Measurements from ENCODE around the gene SLC1A3.
A peak's percentile ranks its signal among the peaks of the same experiment; 100 is the strongest.

SLC1A3 gene

DNA sequence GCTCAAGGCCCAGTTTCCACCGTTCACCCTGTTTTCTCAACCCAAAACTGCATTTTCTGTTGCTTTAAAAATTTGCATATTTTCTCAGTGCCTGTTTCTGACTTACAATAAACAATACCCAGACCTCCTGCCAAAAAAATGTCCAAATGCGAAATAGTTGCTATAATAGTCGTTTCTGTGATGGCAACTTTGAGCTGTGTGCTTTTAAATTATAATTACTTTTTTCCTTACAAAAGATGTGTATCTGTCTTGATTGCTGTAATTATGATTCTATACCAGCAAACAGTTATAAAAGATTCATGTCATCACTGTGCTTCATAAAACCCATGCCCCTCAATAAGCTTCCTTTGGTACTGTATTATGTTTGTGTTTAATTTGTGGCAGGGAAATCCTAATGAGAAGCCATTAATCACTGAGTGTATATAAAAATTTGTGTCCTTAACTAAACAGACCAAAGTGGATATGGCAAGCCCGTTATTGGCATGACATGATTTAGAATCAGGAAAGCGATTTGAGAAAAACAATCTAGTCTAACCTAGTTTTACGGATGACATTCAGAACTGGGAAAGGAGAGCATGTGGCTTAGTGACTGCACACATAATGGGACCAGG lies 5.4 kb upstream of the SLC1A3 start:
- no peak for DNase-seq

DNA sequence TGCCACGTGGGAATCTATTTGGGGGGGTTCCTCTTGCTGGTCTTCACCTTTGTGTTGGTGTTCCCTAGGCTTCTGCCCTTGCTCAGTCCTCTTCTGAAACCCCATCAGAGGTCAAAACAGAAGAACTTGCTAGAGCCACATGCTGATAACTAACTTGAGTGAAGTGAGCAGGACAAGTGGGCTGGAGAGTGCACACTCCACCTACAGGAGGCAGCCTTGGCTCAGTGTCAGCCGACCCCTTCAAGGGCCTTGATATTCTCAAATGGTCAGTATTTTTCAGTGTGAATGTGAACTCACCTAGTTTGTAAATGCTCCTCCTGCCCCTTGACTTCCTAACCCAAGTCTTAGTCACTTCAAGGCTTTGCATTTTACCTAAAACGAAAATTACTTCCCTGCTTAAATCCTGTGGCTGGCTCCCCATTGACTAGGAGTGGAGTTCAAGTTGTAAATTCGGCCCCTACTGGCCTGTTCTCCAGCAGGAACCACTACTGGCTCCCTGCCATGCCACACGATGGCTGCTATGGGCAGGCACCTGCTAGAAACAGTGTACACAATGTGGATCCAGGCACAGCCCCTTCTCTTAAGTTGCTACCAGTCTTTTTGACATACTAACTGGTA lies 3.6 kb upstream of the SLC1A3 start:
- DNase-seq: no peak

DNA sequence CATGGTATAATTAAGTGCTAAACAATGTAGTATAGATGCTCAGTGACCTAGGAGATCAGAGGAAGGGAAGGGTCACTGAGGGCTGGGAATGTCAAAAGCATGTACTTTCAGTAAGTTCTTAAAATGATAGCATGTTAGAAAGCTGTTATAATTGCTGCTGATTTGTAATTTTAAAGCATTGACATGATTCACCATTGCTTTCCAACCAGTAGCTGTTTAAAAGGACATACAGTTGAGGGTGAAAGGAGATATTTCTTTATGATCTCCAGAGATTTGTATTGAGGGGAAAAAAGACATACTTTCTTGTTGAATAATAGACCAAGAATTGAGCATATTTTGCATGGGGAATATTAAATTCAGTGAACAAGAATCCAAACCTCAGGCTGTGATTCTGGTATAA lies 1.2 kb upstream of the SLC1A3 start:
- no peak for DNase-seq

DNA sequence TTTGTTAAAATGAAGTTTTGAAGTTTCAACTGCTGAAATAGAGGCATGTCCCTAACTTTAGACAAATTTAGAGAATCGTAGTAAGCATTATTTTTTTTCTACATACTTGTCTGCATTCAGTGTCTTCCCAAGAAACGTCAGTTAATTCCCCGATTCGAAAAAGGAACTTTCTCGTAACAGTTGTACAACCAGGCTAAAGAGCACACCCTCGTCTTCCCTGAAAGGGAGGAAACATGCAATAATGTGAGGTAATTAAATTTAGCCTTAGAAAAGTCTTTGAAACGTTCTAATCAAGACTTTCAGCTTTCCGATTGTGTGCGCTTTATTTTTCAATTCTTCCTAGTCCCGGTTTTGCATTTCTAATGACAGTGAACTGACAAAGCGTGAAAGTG lies 374 bp upstream of the SLC1A3 start:
- peak; percentile 84 for DNase-seq

DNA sequence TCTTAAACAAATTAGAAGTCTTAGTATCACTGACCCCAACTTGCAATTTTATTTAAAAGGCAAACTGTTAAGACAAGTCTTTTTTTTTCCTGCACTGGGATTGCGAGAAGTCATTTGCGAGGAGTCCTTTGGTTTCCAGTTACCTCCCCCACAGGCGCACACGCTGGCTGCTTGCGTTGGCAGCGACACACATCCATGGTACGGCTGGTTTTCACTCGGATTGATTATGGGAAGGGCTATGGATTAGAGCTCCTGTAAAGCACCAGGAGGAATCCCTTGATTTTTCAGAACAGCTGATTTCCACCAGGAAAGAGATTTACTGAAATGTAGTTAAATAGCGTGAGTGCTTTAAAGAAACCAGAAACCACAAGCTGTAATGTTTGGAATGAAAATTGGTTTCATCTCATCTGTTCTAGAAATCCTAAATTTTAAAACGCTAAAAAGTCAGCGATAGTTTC lies 737 bp downstream of the SLC1A3 start:
- DNase-seq: peak; percentile 69

DNA sequence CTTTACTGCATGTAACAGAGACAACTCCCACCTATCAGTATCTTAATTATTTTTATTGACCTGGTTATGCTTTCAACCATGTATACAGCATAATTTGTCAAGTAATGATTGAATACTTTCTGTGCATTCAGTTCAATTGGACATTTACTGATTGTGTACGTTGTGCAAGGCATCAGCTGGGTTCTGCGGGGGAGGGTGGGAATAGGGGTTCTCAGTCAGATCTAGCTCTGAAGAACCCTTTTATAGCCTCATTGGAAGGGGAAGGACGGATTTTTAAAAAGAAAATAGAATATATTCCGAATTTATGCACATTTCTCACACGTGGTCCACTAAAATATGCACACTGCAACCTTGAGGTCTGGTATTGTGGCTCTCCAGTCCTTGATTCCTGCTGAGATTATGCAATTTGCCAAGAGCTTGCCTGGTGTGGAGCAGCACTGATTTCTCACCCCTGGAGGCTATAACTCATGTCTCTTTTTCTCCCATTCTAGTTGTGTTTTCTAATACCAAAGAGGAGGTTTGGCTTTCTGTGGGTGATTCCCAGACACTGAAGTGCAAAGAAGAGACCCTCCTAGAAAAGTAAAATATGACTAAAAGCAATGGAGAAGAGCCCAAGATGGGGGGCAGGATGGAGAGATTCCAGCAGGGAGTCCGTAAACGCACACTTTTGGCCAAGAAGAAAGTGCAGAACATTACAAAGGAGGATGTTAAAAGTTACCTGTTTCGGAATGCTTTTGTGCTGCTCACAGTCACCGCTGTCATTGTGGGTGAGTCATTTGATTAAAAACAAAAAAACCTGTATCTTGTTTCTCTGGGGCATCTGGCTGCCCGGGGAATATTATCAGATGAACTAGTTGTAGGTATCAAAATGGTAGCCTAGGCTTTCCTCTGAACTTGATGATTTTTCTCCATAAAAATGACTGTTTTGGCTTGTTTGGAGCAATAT lies 1.7 kb downstream of the SLC1A3 start:
- peak; percentile 47 for DNase-seq

DNA sequence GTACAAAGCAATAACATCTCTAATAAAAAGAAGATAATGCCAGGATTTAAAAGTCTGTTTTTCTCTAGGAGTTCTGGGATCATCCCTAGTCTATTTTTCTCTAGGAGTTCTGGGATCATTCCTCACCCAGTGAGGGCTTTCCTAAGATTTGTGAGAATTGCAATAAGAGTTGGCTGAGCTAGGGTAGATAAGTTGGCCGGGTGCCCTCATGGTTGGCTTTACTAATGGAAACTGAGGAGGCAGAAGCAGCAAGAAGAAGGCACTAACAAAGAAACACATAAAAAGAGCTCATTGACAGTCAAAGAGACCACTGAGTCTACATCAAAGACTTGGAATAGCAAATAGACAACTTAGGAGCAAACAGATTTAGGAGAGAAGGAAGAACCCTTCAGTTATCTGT lies 4.2 kb downstream of the SLC1A3 start:
- DNase-seq: no peak

DNA sequence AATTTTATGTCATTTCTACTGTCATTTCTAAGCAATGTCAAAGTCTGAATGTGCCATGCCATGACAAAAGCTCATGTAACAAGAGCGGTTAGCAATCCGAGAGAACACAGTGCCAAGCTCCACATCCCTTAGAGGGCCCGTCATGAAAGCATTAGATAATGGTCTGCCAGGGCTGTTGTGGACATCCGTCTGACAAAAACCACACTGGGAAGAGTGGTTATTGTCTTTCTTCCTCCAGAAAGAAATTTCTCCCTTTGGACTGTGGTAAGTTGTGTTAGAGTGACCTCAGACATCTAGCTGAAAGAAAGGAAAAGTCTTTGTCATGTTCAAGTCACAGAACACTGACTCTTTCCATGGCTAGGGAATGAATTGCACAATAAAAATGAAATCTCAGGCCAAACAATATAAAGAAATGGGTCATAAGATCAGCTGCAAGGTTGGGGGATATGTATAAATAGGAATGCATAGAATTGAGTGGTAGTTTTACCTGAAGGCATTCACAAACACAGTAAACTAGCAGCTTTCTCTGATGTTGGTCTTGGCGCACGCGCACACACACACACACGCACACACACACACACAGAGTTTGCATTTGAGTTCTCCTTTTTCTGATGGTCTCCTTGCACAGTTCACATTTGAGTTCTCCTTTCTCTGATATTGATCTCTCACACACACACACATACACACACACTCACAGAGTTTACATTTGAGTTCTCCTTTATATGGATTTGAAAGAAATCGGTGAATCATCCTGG lies 5.3 kb downstream of the SLC1A3 start:
- peak; percentile 34 for DNase-seq

DNA sequence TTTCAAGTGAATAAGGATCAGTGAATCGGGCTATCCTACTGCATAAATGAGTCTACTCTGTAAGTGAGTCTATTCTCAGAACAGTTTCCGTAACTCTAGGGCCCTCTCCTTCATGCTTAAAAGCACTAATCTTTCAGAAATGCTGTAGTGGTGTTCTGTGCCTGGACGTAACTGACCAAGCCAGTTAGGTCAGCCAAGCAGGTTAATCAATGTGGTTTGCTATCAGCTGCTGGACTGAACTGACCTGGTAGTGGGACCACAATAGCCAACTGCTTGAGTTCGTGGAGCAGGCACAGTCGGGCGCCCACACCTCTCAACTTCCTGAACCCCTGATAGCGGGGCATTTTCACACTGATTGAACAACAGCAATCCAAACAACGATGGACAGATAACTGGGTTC lies 6.8 kb downstream of the SLC1A3 start:
- no peak for DNase-seq

DNA sequence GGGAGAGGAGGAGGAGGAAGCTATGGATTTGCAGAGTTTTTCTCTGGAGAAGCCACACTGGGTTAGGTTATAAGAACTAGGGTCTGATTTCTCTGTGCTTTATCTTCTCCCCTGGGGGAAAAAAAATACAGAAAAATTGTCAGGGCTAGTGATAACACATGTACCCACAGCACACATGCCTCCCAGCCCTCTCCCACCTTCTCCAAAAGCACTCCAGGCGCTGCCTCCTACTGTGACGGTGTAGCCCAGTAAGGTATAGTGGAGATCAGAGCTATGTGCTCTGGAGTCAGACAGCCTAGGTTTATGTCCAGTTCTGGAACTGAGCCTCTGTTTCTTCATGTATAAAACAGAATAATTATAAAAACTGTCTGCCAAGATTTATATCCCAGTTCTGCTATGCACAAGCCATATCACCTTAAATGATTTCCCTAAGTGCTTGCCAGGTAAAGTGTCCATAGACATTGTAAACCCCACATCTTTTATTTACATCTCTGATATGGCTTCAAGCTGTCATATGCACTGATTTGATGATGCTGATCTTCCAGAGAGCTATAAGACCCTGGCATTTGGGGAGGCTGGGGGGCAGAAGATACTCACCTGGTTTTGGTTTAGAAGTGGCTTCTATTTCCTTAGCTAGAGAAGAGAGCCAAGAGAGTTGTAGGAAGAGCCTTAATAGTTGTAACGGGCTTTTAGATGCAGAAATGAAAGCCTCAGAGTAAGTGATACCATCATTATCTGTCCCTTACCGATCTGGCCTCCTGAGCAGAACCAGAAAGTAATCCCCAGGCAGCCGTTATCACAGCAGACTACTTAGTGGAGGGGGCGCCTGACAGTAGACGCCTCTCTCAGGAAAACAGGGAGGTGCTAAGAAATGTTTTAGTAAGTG lies 7.6 kb downstream of the SLC1A3 start:
- DNase-seq: no peak

DNA sequence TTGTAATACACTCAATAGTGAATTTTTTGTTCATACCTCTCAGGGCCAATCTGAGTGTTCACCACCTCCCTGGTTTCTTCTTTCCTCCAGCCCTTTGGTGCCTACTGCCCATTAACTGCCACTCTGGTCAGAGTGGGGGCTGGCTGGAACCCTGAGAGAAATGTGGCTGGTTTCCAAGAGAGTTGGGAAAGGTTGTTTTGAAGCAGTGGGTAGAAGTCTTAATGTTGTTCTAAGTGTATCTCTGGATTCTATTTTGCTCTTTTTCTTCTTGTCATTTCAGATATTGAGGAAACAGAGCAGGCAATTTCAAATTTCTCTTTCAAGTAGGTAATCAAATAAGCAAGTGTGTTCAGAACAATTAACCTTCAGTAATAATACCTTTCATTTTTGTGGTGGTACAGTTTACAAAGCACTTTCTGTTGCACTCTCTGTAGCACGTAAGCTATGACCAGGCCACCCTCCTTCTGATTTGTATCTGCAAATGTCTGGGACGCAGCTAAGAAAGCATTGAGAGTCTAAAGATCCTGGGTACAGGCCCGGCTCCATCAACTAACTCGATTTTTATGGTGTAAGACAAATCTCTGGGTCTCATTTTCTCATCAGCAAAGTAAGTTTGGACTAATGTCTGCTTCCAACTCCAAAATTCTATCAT lies 8.4 kb downstream of the SLC1A3 start:
- no peak for DNase-seq

DNA sequence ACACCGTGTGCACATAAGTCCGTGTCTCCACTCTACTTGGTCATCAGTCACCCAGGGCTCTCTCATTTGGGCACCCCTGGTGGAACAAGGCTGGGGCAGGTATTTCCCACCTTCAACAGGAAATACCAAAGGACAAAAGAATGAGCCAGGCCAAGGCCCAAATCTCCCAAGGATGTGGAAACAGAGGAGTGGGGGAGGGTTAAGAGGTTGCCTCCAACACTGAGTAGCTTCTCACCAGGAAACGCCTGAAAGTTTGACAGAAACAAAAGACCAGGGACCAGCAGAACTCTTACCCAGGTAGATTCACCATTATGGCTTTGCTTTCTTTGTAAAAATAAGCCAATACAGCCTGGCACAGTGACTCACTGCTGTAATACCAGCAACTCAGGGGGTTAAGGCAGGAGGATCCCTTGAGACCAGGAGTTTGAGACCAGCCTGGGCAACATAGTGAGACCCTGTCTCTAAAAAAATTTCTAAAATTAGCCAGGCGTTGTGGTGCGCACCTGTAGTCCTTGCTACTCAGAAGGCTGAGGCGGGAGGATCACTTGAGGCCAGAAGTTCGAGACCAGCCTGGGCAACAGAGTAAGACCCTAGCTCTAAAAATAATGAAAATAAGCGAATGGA lies 12.7 kb downstream of the SLC1A3 start:
- DNase-seq: no peak

DNA sequence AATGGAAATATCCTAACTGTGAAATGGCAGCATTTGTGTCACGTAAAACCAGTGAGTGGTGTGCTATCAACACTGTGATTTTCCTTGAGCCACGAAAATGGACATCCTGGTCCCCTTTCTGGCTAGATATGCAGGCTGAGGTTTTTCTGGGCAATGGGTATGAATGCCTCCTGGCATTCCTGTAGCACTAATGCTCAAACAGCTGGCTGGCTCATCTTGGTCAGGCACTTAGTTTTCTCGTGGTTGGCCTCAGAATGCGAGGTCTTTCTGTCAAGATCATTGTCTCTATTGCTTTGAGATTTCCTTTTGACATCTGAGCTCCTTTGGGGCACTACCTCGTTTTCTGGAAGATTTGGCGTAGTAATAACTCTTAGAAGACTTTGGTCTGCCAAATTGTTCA lies 15.6 kb downstream of the SLC1A3 start:
- no peak for DNase-seq

DNA sequence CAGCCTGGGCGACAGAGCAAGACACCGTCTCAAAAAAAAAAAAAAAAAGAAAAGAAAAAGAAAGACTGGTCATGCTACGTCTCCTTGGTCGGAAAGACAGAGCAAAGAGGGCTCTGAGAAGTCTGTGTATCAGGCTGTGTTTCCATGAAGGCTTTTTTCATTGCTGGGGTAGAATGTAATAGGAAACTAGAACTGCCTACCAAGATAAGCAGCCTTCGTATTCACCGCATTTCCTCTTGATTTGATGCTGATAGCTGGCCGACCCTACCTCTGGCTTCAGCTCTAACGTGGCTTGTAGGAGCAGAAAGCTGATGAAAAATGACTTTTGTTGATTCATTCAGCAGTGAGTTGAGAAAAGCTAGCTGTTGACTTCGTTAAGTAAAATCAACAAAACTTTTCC lies 17.4 kb downstream of the SLC1A3 start:
- DNase-seq: no peak

DNA sequence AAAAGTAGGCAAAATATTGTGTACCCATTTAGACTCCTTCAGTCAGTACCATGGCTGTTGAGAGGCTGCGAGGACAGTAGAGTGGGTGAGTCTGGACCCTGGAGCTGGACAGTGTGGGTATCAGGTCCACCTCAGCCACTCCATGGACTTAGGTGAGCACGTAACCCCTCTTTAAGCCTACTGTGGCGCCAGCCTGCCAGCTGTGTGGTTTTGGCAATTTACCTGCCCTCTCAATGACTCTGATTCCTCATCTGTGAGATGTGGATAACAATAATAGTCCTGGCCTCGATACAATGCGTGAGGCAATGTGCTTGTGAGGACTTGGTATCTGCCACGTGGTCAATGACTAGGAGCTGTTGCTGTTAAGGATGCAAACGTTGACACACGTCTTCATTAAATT lies 17.9 kb downstream of the SLC1A3 start:
- DNase-seq: no peak

DNA sequence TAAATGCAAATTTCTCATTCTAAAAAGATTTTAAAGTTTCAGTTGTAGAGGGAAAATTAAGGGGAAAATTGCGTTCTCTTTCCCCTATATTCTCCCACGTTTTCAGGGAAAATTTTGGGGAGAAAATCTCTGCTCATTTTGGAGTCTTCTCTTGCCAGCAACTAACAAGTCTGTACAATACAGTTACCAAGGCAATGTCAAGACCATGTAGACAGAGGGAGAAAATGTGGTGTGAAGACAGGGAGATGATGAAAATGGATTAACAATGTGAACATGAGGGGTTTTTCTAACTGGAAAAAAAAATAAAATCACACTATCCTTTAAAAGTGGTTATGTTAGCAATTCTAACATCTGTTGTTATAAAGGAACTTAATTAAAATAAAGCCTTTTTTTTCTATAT lies 22.3 kb downstream of the SLC1A3 start:
- no peak for DNase-seq

DNA sequence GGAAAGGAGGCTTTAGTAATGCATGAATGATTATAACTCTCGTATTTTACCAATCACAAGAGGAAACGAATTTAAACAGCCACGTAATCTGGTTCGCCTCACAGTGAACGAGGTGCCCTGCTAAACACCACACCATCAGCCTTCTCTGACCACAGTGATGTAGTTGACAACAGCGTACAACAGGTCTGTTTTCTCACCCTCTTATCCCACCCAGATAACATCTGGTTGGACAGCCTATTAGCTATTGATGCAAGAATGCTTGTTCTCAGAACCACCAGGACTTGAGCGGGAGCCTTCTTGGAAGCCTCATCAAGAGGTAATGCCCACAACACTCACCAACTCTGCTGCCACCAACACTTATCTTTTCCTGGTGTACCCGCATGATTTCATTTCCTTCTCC lies 23.3 kb downstream of the SLC1A3 start:
- no peak for DNase-seq

DNA sequence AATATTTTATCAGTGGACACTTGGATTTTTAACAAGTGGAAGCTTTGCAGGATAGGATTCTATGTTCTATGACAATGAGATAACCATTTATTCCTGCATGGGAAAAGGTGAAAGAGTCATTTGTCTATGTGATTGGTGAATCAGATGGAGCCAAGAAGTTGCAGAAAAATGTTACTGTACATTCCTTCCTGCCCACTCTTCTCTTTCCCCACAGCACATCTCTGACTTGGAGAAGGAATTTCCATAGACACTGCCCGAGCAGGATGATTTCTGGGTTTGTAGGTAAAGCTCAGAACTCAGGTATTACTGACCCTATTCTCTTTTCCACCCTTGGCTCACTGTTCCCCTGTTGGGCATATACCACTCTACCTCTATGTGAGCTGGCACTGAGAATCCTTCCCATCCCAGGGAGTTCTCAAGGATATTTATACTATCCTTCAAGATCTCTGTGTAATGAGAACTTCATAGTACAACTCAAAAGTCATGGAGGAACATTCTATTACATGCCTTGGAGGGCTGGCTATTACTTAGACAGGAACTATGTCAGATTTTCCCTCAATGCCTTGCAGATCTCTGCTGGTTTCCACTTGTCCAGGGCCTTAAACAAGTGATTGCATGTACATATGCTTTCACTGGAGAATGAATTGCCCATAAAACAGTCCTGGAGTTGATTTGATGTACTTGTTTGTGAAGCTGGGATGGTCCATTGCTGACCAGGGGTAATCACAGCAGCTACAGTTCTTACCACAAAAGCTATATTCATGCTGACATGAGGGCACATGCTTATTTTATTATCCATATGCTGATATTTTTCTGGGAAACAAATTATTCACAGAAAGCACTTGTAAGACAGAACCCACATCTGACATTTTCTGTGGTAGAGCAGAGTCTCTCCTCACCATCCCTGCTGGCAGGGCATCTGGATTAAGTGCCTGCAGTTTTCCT lies 24.1 kb downstream of the SLC1A3 start:
- no peak for DNase-seq

DNA sequence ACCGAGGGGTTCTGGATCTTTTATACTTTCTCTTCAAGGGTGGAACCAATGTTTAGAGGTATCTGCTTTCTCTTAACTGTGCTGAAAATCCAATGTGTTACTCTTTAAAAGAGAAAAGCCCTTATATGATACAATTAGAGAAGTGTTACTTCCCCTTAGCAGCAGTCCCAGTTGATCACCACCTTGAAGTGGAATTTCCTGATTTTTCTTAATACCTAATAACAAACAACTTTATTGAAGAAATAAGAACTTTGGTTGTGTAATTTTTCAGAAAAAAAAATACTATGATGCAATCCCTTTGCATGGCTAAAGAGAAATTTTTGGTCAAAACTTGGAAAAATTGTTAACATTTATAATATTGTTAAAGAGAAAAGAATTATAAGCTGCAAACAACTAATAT lies 24.7 kb downstream of the SLC1A3 start:
- DNase-seq: peak; percentile 46
